Measurements from ENCODE around the gene RAB11FIP4.

The RAB11FIP4 gene

DNA sequence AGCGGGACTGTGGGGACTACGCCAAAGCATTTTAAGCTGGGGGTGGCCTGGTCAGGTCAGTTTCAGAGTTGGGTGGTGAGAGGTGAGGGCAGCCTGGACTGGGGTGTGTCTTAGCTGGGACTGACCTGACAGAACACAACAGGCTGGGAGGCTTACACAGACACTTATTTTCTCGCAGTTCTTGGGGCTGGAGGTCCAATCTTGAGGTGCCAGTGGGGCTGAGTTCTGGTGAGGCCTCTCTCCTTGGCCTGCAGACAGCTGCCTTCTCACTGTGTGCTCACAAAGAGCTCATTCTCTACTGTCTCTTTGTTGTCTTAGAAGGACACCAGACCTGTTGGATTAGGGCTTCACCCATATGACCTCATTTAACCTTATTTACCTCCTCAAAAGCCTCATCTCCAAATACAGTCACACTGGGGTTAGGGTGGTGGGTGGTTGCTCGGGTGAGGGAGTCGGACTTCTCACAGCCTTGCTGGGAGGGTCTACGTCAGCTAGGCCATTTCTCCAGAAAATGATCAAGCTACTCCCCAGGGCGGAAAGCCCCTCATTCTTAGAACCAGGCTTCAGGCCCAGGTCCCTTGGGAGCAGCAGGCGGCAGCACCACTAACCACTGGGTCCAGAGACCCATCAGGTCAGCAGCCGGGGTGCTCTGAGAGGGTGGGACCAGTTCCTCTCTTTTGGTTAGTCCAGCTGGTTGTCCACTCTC, 149.3 kb downstream of the RAB11FIP4 start:
- ChIA-PET POLR2A (no interaction called here), CTCF (interaction anchor here (1.1 to 1.9 kb wide), 6 partner anchors 8 to 302 kb away, joined by 3 to 10 read pairs (median 4); no protein-coding TSS in a partner anchor)
- DNase-seq (ENCODE audit: extremely low spot score), result no peak
- TF ChIP-seq, protein P1, sequence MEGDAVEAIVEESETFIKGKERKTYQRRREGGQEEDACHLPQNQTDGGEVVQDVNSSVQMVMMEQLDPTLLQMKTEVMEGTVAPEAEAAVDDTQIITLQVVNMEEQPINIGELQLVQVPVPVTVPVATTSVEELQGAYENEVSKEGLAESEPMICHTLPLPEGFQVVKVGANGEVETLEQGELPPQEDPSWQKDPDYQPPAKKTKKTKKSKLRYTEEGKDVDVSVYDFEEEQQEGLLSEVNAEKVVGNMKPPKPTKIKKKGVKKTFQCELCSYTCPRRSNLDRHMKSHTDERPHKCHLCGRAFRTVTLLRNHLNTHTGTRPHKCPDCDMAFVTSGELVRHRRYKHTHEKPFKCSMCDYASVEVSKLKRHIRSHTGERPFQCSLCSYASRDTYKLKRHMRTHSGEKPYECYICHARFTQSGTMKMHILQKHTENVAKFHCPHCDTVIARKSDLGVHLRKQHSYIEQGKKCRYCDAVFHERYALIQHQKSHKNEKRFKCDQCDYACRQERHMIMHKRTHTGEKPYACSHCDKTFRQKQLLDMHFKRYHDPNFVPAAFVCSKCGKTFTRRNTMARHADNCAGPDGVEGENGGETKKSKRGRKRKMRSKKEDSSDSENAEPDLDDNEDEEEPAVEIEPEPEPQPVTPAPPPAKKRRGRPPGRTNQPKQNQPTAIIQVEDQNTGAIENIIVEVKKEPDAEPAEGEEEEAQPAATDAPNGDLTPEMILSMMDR (IDR thresholded peaks at IDR 0.05; ENCODE audit: control extremely low read depth, extremely low read depth, low read depth, missing control alignments), result no peak

DNA sequence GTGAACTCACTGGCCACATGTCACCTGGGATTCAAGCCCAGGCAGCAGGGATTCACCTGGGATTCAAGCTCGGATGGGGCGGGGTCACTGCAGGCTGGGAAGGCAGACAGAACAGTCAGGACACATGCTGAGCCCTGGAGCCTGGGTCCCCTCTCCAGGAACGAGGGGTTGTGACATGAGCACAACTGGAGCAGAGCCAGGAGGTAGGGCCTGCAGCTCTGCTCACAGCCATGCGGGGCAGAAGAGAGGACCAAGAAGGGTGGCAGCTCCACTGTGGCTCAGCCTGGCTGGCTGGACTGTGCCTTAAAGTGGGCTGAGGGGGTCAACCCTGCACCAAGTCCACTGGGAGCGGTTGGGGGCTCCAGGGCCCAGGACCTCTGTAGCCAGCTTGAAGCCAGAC, 150.1 kb downstream of the RAB11FIP4 start:
- POLR2A ChIA-PET, result no interaction called here
- CTCF ChIA-PET, result interaction anchor here (1.0 to 3.2 kb wide), 7 partner anchors 8 to 301 kb away, joined by 3 to 10 read pairs (median 4); no protein-coding TSS in a partner anchor
- TF ChIP-seq, protein P1 (IDR thresholded peaks at IDR 0.05; ENCODE audit: control extremely low read depth, extremely low read depth, low read depth, missing control alignments), result no peak
- DNase-seq (ENCODE audit: extremely low spot score), result peak; percentile 34

DNA sequence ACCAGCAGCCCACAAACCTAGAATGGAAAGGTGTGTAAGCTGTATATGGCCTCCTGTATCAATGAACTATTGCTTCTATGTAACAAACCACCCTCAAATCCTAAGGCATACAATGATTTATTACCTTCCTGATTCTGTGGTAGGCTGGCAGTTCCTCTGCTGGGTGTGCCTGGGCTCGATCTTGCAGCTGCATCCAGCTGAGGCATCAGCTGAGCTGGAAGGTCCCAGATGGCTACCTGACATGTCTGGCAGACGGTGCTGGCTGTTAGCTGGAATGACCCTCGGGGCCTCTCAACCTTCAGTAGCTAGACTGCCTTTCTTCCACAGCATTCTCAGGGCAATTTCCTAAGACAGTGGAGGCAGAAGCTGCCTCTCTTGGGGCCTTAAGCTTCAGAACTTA, 152.7 kb downstream of the RAB11FIP4 start:
- ChIA-PET POLR2A (no interaction called here), CTCF (interaction anchor here (0.7 to 3.2 kb wide), 4 partner anchors 10 to 298 kb away, joined by 3 to 11 read pairs (median 7); no protein-coding TSS in a partner anchor)
- TF ChIP-seq, protein P1 (IDR thresholded peaks at IDR 0.05; ENCODE audit: control extremely low read depth, extremely low read depth, low read depth, missing control alignments), result no peak
- DNase-seq (ENCODE audit: extremely low spot score), result no peak

DNA sequence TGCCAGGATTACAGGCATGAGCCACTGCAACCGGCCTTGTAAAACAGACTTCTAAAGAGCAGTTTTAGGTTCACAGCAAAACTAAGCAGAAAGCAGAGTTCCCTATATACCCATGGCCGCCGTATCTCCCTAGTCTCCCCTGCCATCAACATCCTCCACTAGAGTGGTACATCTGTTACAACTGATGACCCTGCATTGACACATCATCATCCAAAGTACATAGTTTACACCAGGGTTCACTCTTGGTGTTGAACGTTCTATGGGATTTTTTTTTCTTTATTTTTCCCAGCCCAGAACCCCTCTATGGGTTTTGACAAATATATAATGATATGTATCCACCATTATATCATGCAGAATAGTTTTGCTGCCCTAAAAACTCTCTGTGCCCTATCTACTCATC, 155.2 kb downstream of the RAB11FIP4 start:
- POLR2A ChIA-PET, result no interaction called here
- CTCF ChIA-PET, result interaction anchor here (1.5 kb wide), 1 partner anchor 38 kb away, joined by 3 read pairs; no protein-coding TSS in a partner anchor
- DNase-seq (ENCODE audit: extremely low spot score), result no peak
- TF ChIP-seq, protein P1 (IDR thresholded peaks at IDR 0.05; ENCODE audit: control extremely low read depth, extremely low read depth, low read depth, missing control alignments), result no peak

DNA sequence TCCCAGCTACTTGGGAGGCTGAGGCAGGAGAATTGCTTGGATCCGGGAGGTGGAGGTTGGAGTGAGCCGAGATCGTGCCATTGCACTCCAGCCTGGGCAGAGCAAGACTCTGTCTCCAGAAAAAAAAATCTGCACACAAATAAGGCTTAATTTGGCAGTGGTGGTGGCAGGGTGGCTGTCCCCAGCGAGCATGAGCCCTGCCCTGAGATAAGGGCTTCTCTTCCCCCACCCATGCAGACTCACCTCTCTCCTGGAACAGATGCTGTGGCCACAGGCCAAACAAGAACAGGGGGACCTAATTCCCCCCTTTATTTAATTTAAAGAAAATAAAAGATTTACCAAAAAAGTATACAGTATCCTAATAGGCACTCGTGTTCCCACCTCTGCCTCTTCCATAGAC, 157.2 kb downstream of the RAB11FIP4 start:
- CTCF ChIA-PET, result interaction anchor here (1.1 to 1.9 kb wide), 2 partner anchors 7 to 10 kb away, joined by 4 read pairs; no protein-coding TSS in a partner anchor
- no peak for DNase-seq (ENCODE audit: extremely low spot score)
- TF ChIP-seq, protein P1 (IDR thresholded peaks at IDR 0.05; ENCODE audit: control extremely low read depth, extremely low read depth, low read depth, missing control alignments), result no peak
- POLR2A ChIA-PET, result no interaction called here

DNA sequence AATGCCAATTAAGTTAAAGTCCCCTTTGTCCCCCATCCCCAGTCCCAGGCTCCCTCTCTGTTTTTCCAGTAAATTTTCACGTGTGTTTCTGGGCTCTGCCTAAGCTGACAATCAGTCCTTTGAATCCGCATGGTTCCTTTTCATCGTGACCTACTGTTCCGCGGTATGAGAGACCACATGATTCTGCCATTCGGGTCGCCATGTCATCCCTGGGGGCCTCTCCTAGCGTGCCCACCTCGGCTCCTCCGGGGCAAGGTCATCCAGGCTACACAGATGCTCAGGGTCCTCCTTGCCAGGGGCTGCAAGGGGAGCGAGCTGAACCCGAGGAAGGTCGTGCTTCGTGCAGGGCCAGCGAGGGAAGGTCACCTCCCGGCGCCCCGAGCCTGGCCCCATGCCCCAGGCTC, 157.6 kb downstream of the RAB11FIP4 start:
- TF ChIP-seq, protein P1 (IDR thresholded peaks at IDR 0.05; ENCODE audit: control extremely low read depth, extremely low read depth, low read depth, missing control alignments), result no peak
- ChIA-PET POLR2A (no interaction called here), CTCF (interaction anchor here (0.8 to 2.1 kb wide), 4 partner anchors 8 to 112 kb away, joined by 3 to 5 read pairs (median 4); no protein-coding TSS in a partner anchor)
- peak; percentile 40 for DNase-seq (ENCODE audit: extremely low spot score)
